KMS-11 (cell line): ENCODE measurements around the gene NCAPH2.
A peak's percentile ranks its signal among the peaks of the same experiment; 100 is the strongest.

ENCODE experiments used
- H2AFZ ChIP-seq: fragments of 200-600 bp; sonication (generic); 2 replicates; pipeline ENCODE4 v1.6.1; 2016; ENCODE audit warnings: antibody characterized with exemption, mixed run types, low read depth
- H3K27ac ChIP-seq: fragments of 200-600 bp; sonication (generic); 2 replicates; pipeline ENCODE4 v1.6.1; 2016; ENCODE audit warnings: mild to moderate bottlenecking, mixed run types
- H3K27me3 ChIP-seq: fragments of 200-600 bp; sonication (generic); 2 replicates; pipeline ENCODE4 v1.6.1; 2017; ENCODE audit warnings: mild to moderate bottlenecking, low read depth, mixed run types, moderate library complexity; ENCODE audit not compliant: insufficient read depth
- H3K36me3 ChIP-seq: fragments of 200-600 bp; sonication (generic); 2 replicates; pipeline ENCODE4 v1.6.1; 2017; ENCODE audit warnings: mild to moderate bottlenecking, mixed run types; ENCODE audit not compliant: insufficient read depth
- H3K4me1 ChIP-seq: fragments of 200-600 bp; sonication (generic); 2 replicates; pipeline ENCODE4 v1.6.1; 2016; ENCODE audit warnings: mild to moderate bottlenecking, low read depth, mixed run types; ENCODE audit not compliant: poor library complexity, severe bottlenecking
- H3K4me2 ChIP-seq: fragments of 200-600 bp; sonication (generic); 2 replicates; pipeline ENCODE4 v1.7.0; 2016; ENCODE audit warnings: mild to moderate bottlenecking, mixed run types
- H3K4me3 ChIP-seq: fragments of 200-600 bp; sonication (generic); IDR thresholded peaks from 2 replicates; pipeline ENCODE4 v1.6.1; 2017; ENCODE audit warnings: low read depth, low read length, mixed read lengths; ENCODE audit not compliant: insufficient read depth
- H3K79me2 ChIP-seq: fragments of 200-600 bp; sonication (generic); 2 replicates; pipeline ENCODE4 v1.6.1; 2016; ENCODE audit warnings: low read depth, mixed run types; ENCODE audit not compliant: insufficient read depth
- H3K9ac ChIP-seq: fragments of 200-600 bp; sonication (generic); 2 replicates; pipeline ENCODE4 v1.6.1; 2016; ENCODE audit warnings: mild to moderate bottlenecking, mixed run types
- H4K20me1 ChIP-seq: fragments of 200-600 bp; sonication (generic); 2 replicates; pipeline ENCODE4 v1.6.1; 2016; ENCODE audit warnings: mild to moderate bottlenecking, mixed run types; ENCODE audit not compliant: insufficient read depth
- TF ChIP-seq, protein P1 (sequence below): fragments of 200-600 bp; sonication (generic); conservative IDR thresholded peaks from 2 replicates; pipeline ENCODE4 v1.6.1; 2017; ENCODE audit warnings: low read depth, mild to moderate bottlenecking, antibody characterized with exemption, low read length, moderate library complexity, mixed read lengths

Gene NCAPH2

DNA sequence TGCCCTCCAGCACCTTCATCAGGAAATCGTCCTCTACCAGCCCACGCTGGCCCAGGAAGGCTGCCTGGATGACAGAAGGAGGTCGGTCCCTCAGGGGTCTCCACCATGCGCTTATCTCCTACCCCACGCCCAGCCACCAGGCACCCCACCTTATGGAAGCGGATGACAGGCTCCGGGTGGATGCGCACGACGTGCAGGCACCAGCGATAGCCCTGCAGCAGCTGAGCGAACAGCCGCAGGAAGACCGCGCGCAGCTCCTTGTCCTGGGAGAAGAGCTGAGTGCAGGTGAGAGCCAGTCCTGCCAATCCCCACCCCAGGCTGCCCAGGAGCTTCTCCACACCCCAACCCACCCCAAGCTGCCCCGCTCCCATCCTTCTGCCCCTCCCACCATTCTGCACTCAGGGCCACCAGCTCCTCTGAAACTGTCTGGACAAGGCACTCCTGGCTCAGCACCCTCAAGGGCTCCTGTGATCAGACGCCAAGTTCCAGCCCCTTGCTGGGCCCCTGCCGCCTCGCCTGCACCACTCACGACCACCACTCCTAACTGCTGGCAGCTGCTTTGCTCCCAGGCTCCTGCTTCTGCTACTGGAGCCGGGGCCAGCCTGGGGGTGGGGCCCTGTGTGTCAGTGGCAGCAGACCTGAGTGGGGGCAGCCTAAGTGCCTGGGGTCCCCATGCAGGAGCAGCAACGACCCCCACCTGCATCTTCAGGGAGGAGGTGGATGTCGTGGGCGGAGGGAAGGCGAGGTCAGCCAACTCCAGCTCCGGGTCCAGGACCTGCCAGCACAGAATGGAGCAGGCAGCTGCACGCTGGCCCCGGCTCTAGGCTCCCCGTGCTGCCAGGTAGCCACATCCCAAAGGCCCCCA is 42.7 kb upstream of the NCAPH2 start:
- H3K4me2 ChIP-seq, result no peak overlapping the region
- H2AFZ ChIP-seq, result no peak overlapping the region
- TF ChIP-seq, protein P1, sequence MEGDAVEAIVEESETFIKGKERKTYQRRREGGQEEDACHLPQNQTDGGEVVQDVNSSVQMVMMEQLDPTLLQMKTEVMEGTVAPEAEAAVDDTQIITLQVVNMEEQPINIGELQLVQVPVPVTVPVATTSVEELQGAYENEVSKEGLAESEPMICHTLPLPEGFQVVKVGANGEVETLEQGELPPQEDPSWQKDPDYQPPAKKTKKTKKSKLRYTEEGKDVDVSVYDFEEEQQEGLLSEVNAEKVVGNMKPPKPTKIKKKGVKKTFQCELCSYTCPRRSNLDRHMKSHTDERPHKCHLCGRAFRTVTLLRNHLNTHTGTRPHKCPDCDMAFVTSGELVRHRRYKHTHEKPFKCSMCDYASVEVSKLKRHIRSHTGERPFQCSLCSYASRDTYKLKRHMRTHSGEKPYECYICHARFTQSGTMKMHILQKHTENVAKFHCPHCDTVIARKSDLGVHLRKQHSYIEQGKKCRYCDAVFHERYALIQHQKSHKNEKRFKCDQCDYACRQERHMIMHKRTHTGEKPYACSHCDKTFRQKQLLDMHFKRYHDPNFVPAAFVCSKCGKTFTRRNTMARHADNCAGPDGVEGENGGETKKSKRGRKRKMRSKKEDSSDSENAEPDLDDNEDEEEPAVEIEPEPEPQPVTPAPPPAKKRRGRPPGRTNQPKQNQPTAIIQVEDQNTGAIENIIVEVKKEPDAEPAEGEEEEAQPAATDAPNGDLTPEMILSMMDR, result no peak
- no peaks in the 10 kb centered on the region for H3K27me3 ChIP-seq
- H4K20me1 ChIP-seq, result no peaks in the 10 kb centered on the region
- no peak overlapping the region for H3K27ac ChIP-seq
- no peak overlapping the region for H3K9ac ChIP-seq
- H3K4me1 ChIP-seq, result peaks cover 20% of the 10 kb centered on the region
- peaks cover 11% of the 10 kb centered on the region; the same call in 1 of the 2 replicates for H3K79me2 ChIP-seq
- no peaks in the 10 kb centered on the region for H3K36me3 ChIP-seq
- H3K4me3 ChIP-seq, result no peak overlapping the region

DNA sequence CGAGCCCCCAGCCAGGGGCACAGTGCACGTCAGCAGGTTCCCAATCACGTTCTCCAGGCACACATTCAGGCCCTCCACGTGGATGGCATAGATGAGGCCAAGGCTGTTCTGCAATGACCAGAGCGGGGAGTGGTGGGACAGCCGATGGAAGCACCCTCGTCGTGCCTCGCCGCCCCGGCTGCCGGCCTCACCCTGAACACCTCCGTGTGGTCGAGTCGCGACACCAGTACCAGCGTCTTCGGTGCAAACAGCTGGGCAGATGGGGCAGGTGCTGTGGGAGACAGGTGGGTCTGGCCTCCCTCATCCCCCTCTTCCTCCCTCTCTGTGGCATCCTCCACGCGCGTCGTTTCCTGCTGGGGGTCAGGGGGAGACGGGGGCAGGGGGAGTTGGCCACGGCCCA is 40.7 kb upstream of the NCAPH2 start:
- H3K4me2 ChIP-seq, result no peak overlapping the region

DNA sequence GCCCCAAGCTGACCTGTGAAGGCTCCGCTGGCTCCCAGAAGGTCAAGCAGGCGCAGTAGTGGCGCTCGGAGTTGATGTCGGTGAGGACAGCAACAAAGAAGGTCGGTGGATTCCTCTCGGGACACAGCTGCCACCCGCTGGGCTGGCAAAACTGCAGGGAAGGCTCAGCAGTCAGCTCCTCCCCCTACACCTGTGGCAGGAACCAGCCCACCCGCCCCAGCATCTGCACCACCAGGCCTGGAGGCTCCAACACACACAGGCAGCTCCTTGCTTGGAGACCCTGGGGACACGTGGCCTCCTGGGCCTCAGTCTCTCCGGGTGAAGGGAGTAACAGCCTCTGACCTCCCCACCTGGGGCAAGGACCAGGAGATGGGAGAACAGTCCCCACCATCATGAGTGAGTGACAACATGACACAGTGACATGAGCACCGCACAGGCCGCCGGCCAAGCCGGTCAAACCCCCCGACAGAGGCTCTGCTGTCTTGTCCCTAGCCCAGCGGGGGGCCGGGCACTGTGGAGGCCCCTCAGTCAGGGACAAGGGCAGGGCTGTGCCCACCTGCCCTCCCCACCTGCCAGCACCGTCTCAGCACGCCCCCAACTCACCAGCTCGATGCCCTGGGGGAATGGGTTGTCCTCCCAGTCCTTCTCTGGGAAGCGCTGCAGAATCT is 40.1 kb upstream of the NCAPH2 start:
- Histone ChIP-seq H3K79me2 (peaks cover 34% of the 10 kb centered on the region), H3K27me3 (no peaks in the 10 kb centered on the region), H3K27ac (peak overlapping the region; percentile 95; the same call in 1 of the 2 replicates), H3K4me1 (peaks cover 46% of the 10 kb centered on the region), H2AFZ (no peak overlapping the region), H3K9ac (no peak overlapping the region), H4K20me1 (no peaks in the 10 kb centered on the region), H3K4me2 (peak overlapping the region; percentile 71; the same call in 1 of the 2 replicates), H3K36me3 (no peaks in the 10 kb centered on the region), H3K4me3 (no peak overlapping the region)
- TF ChIP-seq, protein P1, result no peak

More for the DNA sequence above, 40.7 kb upstream of the NCAPH2 start:
- H2AFZ ChIP-seq, result no peak overlapping the region
- peaks cover 28% of the 10 kb centered on the region for H3K79me2 ChIP-seq
- TF ChIP-seq, protein P1, result no peak
- H4K20me1 ChIP-seq, result no peaks in the 10 kb centered on the region
- H3K4me3 ChIP-seq, result no peak overlapping the region
- no peaks in the 10 kb centered on the region for H3K27me3 ChIP-seq
- no peak overlapping the region for H3K9ac ChIP-seq
- H3K27ac ChIP-seq, result no peak overlapping the region
- peaks cover 41% of the 10 kb centered on the region for H3K4me1 ChIP-seq
- no peaks in the 10 kb centered on the region for H3K36me3 ChIP-seq

DNA sequence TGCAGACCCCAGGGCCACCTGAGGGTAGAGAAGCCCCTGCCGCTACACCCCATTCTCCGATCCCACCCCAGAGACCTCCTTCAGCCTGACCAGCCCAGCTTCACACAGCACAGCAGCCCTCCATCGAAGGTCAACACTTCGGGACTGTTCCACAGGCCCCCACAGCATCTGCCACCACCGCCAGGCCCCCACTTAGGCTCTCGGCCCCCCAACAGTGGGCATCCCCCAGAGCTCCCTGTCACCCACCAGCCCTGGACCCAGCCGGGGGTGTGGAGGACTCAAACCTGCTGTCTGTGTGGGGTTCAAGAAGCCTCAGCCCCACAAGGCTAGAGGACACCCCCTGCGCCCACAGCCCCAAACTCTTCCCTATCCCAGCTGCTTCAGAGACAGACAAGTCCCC is 39.4 kb upstream of the NCAPH2 start:
- H3K4me2 ChIP-seq, result peak overlapping the region; percentile 71; the same call in 1 of the 2 replicates
- H3K4me3 ChIP-seq, result no peak overlapping the region
- TF ChIP-seq, protein P1, result no peak
- H3K27me3 ChIP-seq, result no peaks in the 10 kb centered on the region
- peaks cover 41% of the 10 kb centered on the region for H3K79me2 ChIP-seq
- H3K4me1 ChIP-seq, result peaks cover 53% of the 10 kb centered on the region
- H2AFZ ChIP-seq, result no peak overlapping the region
- no peaks in the 10 kb centered on the region for H4K20me1 ChIP-seq
- H3K36me3 ChIP-seq, result no peaks in the 10 kb centered on the region
- peak overlapping the region; percentile 95 for H3K27ac ChIP-seq
- no peak overlapping the region; the same call in 1 of the 2 replicates for H3K9ac ChIP-seq
